SK-N-SH treated with all-trans-retinoic acid at 6 μM for 48 hours (cell line): Measurements from ENCODE around the gene SLC19A1.

ENCODE experiments used
- ATAC-seq: fragments of 200-7000 bp; cut with Tn5 transposase; 3 replicates; pipeline ENCODE4 v1.9.1; 2020; ENCODE audit warnings: mild to moderate bottlenecking, moderate library complexity
- ARNTL ChIP-seq: fragments of 450-650 bp; formaldehyde crosslinking; IDR thresholded peaks from 2 replicates; pipeline ENCODE4 v1.5.0; 2020; ENCODE audit warnings: low read depth, mild to moderate bottlenecking, moderate library complexity, borderline replicate concordance
- BACH2 ChIP-seq: fragments of 250-450 bp; sonication (Bioruptor Pico); IDR thresholded peaks from 2 replicates; pipeline ENCODE4 v1.9.0; 2021; ENCODE audit warnings: mild to moderate bottlenecking, borderline replicate concordance
- CREB5 ChIP-seq: fragments of 250-450 bp; sonication (Bioruptor Pico); IDR thresholded peaks from 2 replicates; pipeline ENCODE4 v1.5.1; 2020; ENCODE audit warnings: low read depth, mild to moderate bottlenecking, moderate library complexity
- CSDC2 ChIP-seq: fragments of 250-450 bp; sonication (Bioruptor Pico); IDR thresholded peaks from 2 replicates; pipeline ENCODE4 v1.5.0; 2020; ENCODE audit warnings: mild to moderate bottlenecking, moderate library complexity
- CSRNP3 ChIP-seq: fragments of 250-450 bp; sonication (Bioruptor Pico); IDR thresholded peaks from 2 replicates; pipeline ENCODE4 v1.5.1; 2021; ENCODE audit warnings: mild to moderate bottlenecking, moderate library complexity
- GLIS3 ChIP-seq: fragments of 250-450 bp; sonication (Bioruptor Pico); IDR thresholded peaks from 2 replicates; pipeline ENCODE4 v1.5.0; 2020; ENCODE audit warnings: mild to moderate bottlenecking, moderate library complexity
- ISL1 ChIP-seq: fragments of 250-450 bp; sonication (Bioruptor Pico); IDR thresholded peaks from 2 replicates; pipeline ENCODE4 v2.1.2; 2022; ENCODE audit warnings: mild to moderate bottlenecking, moderate library complexity
- OSR1 ChIP-seq: fragments of 250-450 bp; sonication (Bioruptor Pico); IDR thresholded peaks from 2 replicates; pipeline ENCODE4 v1.8.0; 2022; ENCODE audit warnings: moderate library complexity, mild to moderate bottlenecking, inconsistent platforms
- PATZ1 ChIP-seq: fragments of 250-450 bp; sonication (Bioruptor Pico); IDR thresholded peaks from 2 replicates; pipeline ENCODE4 v1.8.0; 2020; ENCODE audit warnings: mild to moderate bottlenecking, moderate library complexity, borderline replicate concordance
- RARB ChIP-seq: fragments of 250-450 bp; sonication (Bioruptor Pico); IDR thresholded peaks from 2 replicates; pipeline ENCODE4 v1.8.0; 2021; ENCODE audit warnings: mild to moderate bottlenecking, moderate library complexity
- SNAI2 ChIP-seq: fragments of 250-450 bp; sonication (Bioruptor Pico); IDR thresholded peaks from 2 replicates; pipeline ENCODE4 v1.5.0; 2020; ENCODE audit warnings: mild to moderate bottlenecking, moderate library complexity
- TCF4 ChIP-seq: fragments of 250-450 bp; sonication (Bioruptor Pico); IDR thresholded peaks from 2 replicates; pipeline ENCODE4 v1.8.0; 2021; ENCODE audit warnings: mild to moderate bottlenecking, moderate library complexity, borderline replicate concordance
- TOX ChIP-seq: fragments of 250-450 bp; sonication (Bioruptor Pico); IDR thresholded peaks from 2 replicates; pipeline ENCODE4 v1.8.0; 2021; ENCODE audit warnings: mild to moderate bottlenecking, moderate library complexity, borderline replicate concordance
- ZC3H10 ChIP-seq: fragments of 250-450 bp; sonication (Bioruptor Pico); IDR thresholded peaks from 2 replicates; pipeline ENCODE4 v1.5.1; 2021; ENCODE audit warnings: mild to moderate bottlenecking, moderate library complexity
- ZFP3 ChIP-seq: fragments of 250-450 bp; sonication (Bioruptor Pico); IDR thresholded peaks from 2 replicates; pipeline ENCODE4 v1.5.0; 2020; ENCODE audit warnings: mild to moderate bottlenecking, moderate library complexity
- ZNF565 ChIP-seq: fragments of 450-650 bp; formaldehyde crosslinking; conservative IDR thresholded peaks from 2 replicates; pipeline ENCODE4 v1.5.0; 2020; ENCODE audit warnings: low read depth, mild to moderate bottlenecking, moderate library complexity
- ZNF70 ChIP-seq: fragments of 450-650 bp; formaldehyde crosslinking; IDR thresholded peaks from 2 replicates; pipeline ENCODE4 v1.5.0; 2020; ENCODE audit warnings: mild to moderate bottlenecking, moderate library complexity
- ZNF8 ChIP-seq: fragments of 450-650 bp; formaldehyde crosslinking; IDR thresholded peaks from 2 replicates; pipeline ENCODE4 v1.5.0; 2020; ENCODE audit warnings: mild to moderate bottlenecking, moderate library complexity

SLC19A1 gene

GRCh38 chr21:45575993-45576837 lies 34.0 kb upstream of the SLC19A1 start:
- TF ChIP-seq TCF4 (CRISPR knock-in tag): no peak
- no peak for TF ChIP-seq OSR1
- TF ChIP-seq ARNTL (CRISPR knock-in tag): no peak
- no peak for TF ChIP-seq ISL1 (CRISPR knock-in tag)
- no peak for TF ChIP-seq BACH2 (CRISPR knock-in tag)
- TF ChIP-seq RARB: no peak
- no peak for TF ChIP-seq ZFP3 (CRISPR knock-in tag)
- TF ChIP-seq ZC3H10 (CRISPR knock-in tag): no peak
- no peak for TF ChIP-seq SNAI2 (CRISPR knock-in tag)
- no peak for TF ChIP-seq GLIS3 (CRISPR knock-in tag)
- no peak for TF ChIP-seq CSDC2 (CRISPR knock-in tag)
- TF ChIP-seq PATZ1 (CRISPR knock-in tag): no peak
- TF ChIP-seq CREB5 (CRISPR knock-in tag): no peak
- no peak for TF ChIP-seq ZNF8 (CRISPR knock-in tag)
- TF ChIP-seq CSRNP3 (CRISPR knock-in tag): no peak

GRCh38 chr21:45575304-45575992 lies 33.2 kb upstream of the SLC19A1 start:
- no peak for ATAC-seq
- TF ChIP-seq ZFP3 (CRISPR knock-in tag) (no peak), CREB5 (CRISPR knock-in tag) (no peak), PATZ1 (CRISPR knock-in tag) (no peak), TOX (CRISPR knock-in tag) (no peak), RARB (no peak), OSR1 (no peak), ISL1 (CRISPR knock-in tag) (no peak), CSRNP3 (CRISPR knock-in tag) (no peak), ZC3H10 (CRISPR knock-in tag) (no peak), ZNF70 (CRISPR knock-in tag) (no peak), TCF4 (CRISPR knock-in tag) (no peak), ZNF8 (CRISPR knock-in tag) (no peak), CSDC2 (CRISPR knock-in tag) (no peak)

More at GRCh38 chr21:45575993-45576837, 34.0 kb upstream of the SLC19A1 start:
- ATAC-seq: no peak

- no peak for ATAC-seq
- TF ChIP-seq GLIS3 (CRISPR knock-in tag) (no peak), SNAI2 (CRISPR knock-in tag) (no peak), ZNF565 (no peak), ZC3H10 (CRISPR knock-in tag) (no peak), CSDC2 (CRISPR knock-in tag) (no peak), ZFP3 (CRISPR knock-in tag) (no peak)
Measured at GRCh38 chr21:45574691-45575090, 32.5 kb upstream of the SLC19A1 start.
